NCI-H524 (cell line): Measurements from ENCODE around the gene PRKCB.

ENCODE experiments used
- DNase-seq, 2 experiments: peaks; one replicate each; lab custom pipeline; 2025; lab: John Stamatoyannopoulos, UW

The PRKCB gene

GRCh38 chr16:24049113-24049512 lies 213.3 kb downstream of the PRKCB start:
- DNase-seq, result no peak

- DNase-seq, result no peak
Measured at GRCh38 chr16:24051125-24051524, 215.3 kb downstream of the PRKCB start.

- no peak for DNase-seq
Measured at GRCh38 chr16:24052329-24053098, 216.7 kb downstream of the PRKCB start.

GRCh38 chr16:24053099-24053946 lies 217.5 kb downstream of the PRKCB start:
- DNase-seq, result no peak

- DNase-seq, result no peak
Measured at GRCh38 chr16:24054741-24055491, 219.1 kb downstream of the PRKCB start.

- DNase-seq, result no peak
Measured at GRCh38 chr16:24062270-24062817, 226.6 kb downstream of the PRKCB start.

- DNase-seq, result no peak
Measured at GRCh38 chr16:24069036-24069590, 233.3 kb downstream of the PRKCB start.

- DNase-seq, result peak; percentile 12 to 23
Measured at GRCh38 chr16:24070851-24071250, 235.1 kb downstream of the PRKCB start.

GRCh38 chr16:24071666-24072360 lies 236.0 kb downstream of the PRKCB start:
- DNase-seq, result no peak

- no peak for DNase-seq
Measured at GRCh38 chr16:24073321-24073720, 237.5 kb downstream of the PRKCB start.

GRCh38 chr16:24074574-24074973 lies 238.8 kb downstream of the PRKCB start:
- DNase-seq, result no peak

- DNase-seq, result no peak
Measured at GRCh38 chr16:24075302-24075701, 239.5 kb downstream of the PRKCB start.

GRCh38 chr16:24075931-24076716 lies 240.3 kb downstream of the PRKCB start:
- DNase-seq, result no peak

- DNase-seq, result no peak
Measured at GRCh38 chr16:24077292-24077691, 241.5 kb downstream of the PRKCB start.

GRCh38 chr16:24077966-24078365 lies 242.2 kb downstream of the PRKCB start:
- DNase-seq, result no peak

GRCh38 chr16:24085666-24086065 lies 249.9 kb downstream of the PRKCB start:
- no peak for DNase-seq

GRCh38 chr16:24087891-24088410 lies 252.2 kb downstream of the PRKCB start:
- no peak for DNase-seq

- DNase-seq, result no peak
Measured at GRCh38 chr16:24088767-24089166, 253.0 kb downstream of the PRKCB start.

GRCh38 chr16:24091125-24091524 lies 255.3 kb downstream of the PRKCB start:
- DNase-seq, result no peak

GRCh38 chr16:24093049-24093448 lies 257.3 kb downstream of the PRKCB start:
- no peak for DNase-seq
